Stimulated activated CD4-positive, alpha-beta T cell treated with anti-CD3 and anti-CD28 coated beads, Interleukin-1b, Interleukin-23, amount 100 ng/mL, for 4 hours (primary cell): ENCODE data around the gene TRMT13.

Experiments used
- DNase-seq, 2 donors: peaks; one replicate each; pipeline ENCODE4 v3.0.0-alpha.2; 2020; ENCODE audit warnings: low read depth in 2 of 2

TRMT13 gene, protein sequence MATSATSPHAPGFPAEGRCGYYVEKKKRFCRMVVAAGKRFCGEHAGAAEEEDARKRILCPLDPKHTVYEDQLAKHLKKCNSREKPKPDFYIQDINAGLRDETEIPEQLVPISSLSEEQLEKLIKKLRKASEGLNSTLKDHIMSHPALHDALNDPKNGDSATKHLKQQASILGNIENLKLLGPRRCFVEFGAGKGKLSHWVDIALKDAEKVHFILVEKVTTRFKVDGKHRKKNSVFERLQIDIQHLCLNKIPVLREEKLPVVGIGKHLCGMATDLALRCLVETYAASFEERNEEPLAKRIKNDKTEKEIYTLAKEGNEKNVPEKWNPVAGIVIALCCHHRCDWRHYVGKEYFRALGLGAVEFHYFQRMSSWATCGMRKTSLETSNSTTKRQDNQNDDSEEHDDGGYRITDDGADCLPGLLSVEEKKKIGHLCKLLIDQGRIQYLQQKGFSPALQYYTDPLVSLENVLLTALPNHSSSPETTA

DNA sequence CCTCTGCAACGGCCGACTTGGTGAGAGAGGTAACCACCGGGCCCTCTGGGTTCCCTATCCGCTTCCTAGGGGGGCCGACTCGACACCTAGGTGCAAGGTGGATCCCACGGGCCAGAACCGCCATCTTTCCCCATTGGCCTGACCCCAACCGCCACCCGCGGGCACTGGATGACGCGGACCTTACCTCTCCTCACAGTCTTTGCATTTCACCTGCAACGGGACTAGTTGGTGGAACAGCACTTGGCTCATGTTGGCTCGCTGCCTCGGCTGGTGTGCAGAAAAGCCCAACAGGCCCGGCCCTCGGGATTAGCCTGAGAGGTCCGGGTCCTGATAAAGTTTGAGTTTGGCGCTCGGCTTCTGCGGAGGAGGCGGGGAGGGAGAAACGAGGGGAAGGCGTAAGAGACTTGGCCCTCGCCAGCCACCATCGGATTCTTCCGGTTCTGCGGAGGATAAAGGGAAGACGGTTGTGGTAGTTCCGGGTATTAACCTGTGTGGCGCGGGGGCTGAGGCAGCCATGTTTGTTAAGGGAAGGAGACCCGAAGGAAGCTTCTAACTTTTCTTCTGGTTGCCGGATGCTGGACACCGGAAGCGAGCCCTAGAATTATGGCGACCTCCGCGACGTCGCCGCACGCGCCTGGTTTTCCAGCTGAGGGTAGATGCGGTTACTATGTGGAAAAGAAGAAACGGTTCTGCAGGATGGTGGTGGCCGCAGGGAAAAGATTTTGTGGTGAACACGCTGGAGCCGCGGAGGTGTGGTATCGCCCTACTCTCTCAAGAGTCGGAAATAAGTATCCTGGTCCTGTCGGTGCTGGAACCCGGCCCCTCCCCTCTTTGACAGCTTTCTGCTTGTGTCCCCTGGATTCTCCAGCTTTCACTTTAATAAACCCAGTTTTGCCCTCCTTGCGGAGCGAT, at the start of gene TRMT13, which contains the start of gene SASS6:
TSS of gene TRMT13 (plus strand) at position 598 of the 912 bp plus-strand sequence. CDS start at position 604, 6 bp downstream.
TSS of gene SASS6 (minus strand) at position 365 of the 912 bp plus-strand sequence. CDS start at position 249, 116 bp downstream.
- peak; percentile 81 to 88 for DNase-seq

DNA sequence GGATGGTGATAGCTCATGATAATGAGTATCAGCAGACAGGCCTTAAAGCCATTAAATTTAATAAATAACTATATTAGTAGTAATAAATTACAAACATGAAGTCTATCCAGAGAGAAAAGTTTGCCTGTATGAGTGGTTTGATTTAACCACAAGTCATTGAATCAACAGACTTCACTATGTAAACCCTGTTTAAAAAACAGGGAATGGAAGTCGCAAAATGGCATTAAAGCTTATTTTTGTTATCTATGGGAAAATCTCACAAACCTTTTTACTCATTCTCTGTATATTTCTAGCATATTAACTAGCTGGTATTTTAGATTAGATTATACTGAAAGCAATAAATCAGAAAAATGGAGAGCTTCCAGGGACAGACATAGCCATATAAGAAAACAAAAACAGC, 45.6 kb upstream of the TRMT13 start:
- no peak for DNase-seq

DNA sequence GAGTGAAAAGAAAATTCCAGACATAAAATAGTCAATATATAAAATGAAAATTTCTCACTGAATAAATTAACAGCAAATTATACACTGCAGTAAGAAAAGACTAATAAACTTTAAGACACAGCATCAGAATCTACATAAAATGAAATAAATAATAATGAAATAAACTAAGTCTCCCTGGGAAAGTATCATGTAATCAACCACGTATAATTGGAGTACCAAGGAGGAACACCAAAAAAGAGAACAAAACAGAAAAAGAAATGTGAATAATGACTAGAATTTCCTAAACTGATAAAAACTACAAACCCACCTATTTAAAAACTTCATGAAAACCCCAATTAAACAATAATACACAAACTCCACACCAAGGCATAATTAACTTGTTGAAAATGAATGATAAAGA, 43.9 kb upstream of the TRMT13 start:
- DNase-seq, result no peak

DNA sequence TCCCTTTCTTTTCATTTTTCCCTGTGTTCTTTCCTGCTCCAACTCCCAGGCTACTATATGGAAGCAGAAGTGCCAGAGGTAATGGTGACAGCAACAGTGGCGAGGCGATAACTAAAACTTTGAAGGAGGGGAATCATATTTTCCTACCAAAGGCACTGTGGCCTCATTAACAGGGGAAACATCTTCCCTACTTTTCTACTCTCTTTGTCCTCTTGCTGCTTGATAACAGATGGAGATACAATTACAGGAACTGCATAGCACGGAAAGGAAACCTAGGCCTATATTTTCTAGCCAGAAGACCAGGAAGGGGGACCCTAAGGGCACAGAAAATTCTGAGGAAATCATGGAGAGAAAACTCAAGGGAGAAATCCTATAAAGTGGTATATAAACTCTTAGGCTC, 42.5 kb upstream of the TRMT13 start:
- DNase-seq, result no peak

DNA sequence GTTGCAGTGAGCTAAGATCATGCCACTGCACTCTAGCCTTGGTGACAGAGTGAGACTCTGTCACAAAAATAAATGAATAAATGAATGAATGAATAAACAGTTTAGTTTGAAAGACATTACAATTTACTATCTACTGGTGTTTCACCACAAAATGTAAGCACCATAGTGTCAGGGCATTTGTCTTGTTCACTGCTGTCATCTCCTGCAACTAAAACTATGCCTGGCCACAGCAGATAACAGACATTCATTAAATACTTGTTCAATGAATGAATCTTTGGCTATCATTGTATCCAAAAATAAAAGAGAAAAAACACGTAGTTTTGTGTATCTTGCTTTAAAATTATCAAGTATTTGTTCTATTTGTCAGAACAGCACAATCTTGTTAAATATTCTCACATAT, 32.8 kb upstream of the TRMT13 start:
- DNase-seq, result no peak

DNA sequence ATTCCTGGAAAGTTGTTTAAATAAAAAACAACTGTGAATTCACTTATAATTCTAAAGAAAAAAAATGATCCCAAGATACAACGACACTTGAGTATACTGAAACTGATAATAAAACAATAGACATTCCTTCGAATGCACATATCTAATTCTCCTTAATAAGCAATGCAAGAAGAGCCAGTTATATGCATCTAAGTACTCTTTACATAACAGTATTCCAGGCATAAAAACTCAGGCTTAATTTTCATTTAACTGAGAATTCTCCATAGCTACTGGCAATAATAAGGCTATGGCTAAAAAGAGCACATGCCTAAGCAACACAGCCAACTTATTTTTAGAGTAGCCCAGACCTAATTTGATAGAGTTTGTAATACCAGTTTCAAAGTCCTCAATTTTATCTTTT, 31.4 kb upstream of the TRMT13 start:
- DNase-seq, result no peak

DNA sequence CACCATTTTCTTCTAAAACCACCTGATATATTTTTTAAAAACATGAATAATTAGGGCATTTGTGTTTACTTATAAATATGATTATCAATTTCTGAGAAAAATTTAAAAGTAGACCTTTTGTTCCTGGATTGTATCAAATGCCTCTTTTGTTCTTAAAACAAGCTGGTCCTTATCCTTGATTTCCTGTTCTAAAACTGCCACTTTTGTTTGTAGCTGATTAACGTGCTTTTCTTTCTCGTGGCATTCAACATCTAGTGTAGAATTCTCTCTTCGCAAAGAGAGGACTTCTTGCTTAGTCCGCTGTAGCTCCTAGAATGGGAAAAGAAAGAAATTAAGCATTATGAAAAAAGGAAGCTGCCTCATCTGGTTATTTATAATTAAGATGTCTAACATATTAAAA, 25.3 kb upstream of the TRMT13 start:
- no peak for DNase-seq

DNA sequence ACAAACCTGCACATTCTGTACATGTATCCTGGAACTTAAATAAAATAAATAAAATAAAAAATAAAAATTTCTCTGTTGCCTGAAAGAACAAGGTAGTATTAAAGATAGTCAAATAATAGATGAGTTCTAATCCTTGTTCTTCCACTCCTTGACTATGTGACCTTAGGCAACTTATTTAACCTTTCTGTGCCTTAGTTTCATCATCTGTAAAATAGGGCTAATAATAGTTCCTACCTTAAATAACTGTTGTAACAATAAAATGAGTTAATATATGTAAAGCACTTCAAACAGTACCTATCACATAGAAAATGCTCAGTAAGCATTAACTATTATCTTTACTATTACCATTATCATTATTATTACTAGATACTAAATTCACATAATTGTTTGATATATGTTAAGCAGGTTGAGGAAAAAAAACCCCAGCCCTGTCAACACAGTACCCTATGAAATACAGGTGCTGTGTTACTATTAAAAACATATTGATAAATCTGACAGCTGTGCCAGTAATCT, 23.4 kb upstream of the TRMT13 start:
- DNase-seq, result no peak

DNA sequence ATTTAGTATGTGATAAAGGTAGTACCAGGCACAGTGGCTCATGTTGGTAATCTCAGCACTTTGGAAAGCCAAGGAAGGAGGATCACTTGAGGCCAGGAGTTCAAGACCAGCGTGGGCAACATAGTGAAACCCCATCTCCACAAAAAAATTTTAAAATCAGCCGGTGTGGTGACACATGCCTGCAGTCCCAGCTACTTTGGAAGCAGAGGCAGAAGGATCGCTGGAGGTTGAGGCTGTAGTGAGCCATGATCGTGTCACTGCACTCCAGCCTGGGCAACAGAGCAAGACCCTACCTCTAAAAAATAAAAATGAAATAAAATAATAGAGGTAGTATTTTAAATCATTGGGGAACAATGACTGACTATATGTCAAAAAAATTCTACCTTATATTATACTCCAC, 17.4 kb upstream of the TRMT13 start:
- no peak for DNase-seq

DNA sequence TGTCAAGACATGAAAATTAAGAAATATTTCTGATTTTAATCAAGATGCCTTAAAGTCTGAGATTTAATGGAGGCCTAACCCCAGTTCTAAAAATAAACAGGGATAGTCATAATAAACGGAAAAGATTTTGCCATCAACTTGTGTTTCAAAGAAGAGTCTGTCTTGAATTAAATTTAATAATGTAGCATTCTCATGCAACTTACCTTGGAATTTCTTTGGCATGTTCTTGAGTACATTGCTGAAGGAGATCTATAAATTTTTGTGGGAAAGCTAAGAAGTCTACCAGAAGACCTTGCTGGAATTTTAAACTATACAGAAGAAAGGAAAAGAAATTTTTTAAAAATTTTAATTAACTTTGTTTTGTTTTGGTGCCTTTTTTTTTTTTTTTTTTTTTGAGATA, 10.8 kb upstream of the TRMT13 start:
- no peak for DNase-seq

DNA sequence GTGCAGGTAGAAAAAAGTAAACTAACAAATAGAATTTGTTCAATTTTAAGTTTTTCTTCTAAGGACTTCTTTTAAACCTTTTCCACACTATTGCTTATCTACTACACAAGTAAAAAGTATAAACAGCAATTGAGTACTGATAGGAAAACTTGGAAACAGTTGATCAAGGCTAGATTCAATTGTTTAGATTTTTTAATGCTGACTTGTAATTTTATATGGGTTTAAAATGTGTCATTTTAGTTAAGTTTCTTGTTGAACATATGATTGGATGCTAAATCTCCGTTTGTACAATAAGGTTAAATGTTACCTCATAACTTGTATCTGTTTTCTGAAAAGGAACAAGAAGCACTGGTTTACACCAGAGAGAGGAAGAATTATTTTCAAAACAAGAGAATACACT, 5.7 kb upstream of the TRMT13 start:
- DNase-seq, result no peak

DNA sequence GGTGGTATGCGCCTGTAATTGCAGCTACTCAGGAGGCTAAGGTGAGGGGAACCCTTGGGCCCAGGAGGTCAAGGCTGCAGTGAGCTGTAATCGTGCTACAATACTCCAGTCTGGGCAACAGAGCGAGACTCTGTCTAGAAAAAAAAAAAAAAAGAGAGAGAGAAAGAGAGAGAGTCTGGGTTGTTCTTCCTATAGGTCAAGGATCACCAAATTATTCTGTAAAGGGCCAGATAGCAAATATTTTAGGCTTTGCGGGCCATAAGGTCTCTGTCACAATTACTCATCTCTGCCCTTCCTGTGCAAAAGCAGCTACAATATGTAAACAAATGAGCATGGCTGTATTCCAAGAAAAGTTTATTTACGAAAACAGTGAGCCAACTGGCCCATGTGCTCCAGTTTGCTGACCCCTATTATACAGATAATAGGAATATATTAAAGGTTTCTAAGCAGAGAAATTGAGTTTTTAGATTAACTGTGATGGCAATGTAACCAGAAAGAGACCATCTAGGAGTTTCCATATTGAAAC, 2.3 kb upstream of the TRMT13 start:
- DNase-seq, result no peak

DNA sequence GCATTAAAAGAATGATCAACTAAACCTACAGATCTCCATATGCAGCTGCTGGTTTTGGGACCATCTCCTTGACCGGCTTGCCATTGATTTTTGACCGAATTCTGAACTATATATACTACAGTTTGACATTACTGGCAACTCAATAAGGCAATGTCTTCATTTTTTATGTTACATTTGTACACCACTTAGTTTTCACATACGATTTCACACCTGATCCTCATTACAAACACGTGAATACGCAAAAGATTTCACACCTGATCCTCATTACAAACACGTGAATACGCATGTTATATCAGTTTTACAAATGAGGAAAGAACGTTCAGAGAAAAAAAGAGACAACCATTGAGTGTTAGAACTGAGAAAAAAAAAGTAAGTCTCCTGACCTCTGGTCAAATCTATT, 1.3 kb upstream of the TRMT13 start:
- no peak for DNase-seq

DNA sequence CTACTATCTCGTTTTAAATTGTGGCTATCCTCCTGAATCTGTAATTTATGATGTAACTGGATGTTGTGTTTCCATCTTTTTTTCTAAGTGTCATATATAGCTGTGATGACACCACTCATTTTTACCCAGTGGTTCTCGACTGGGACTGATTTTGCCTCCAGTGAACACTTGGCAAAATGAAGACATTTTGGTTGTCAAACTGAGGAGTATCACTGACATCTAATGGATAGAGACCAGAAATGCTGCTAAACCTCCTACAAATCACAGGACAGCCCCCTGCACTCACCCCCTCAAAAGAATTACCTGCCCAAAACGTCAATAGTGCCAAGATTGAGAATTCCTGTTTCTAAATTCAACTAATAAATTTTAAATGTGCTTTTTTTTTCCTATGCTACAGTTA, 1.9 kb downstream of the TRMT13 start:
- no peak for DNase-seq

DNA sequence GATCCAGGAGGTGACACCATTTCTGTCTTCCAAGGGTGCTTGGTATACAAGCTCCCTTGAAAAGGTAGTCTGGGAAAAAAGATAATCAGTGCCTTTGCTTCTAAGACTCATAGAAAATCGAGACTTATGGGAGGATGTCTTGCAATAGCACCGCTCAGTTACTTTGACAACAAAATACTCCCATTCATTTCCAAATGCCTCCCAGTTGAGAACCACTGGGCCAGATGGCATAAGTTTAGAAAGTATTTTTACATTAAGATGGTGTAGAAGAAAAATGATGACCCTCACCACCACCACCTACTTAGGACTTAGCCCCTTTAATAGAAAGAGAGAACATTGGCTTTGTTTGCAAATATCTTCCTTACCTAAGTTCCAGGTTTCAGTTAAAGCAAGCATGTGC, 4.6 kb downstream of the TRMT13 start:
- DNase-seq, result no peak

DNA sequence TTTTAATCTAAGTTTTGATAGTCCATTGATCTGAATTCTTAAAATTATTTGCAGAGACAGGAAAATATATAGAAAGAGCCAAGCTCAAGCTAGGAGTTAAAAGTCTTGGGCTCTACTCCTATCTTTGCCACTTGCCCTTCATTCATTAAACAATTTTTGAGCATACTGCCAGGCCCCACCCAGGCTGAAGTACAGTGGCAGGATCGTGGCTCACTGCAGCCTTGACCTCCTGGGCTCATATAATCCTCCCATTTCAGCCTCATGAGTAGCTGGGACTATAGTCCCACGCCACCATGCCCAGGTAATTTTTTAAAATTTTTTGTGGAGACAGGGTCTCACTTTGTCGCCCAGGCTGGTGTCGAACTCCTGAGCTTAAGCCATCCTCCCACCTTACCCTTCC, 8.2 kb downstream of the TRMT13 start:
- no peak for DNase-seq

DNA sequence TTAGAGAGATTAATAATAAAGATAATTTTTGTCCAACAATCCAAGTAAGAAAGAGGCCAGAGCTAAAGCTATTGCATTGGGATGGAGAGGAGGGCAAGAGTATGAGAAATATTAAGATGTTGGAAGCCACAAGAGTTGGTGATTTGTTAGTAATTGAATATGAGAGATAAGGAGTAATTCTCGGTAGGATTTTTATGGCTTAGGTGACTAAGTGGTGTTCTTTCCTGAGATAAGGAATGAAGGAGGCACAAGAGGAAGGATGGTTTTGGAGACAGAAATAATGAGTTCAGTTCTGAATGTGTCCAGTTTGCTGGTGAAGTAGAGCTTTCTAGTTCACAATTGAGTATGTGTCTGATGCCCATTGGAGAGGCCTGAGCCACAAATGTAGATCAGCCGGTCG, 9.4 kb downstream of the TRMT13 start:
- no peak for DNase-seq

DNA sequence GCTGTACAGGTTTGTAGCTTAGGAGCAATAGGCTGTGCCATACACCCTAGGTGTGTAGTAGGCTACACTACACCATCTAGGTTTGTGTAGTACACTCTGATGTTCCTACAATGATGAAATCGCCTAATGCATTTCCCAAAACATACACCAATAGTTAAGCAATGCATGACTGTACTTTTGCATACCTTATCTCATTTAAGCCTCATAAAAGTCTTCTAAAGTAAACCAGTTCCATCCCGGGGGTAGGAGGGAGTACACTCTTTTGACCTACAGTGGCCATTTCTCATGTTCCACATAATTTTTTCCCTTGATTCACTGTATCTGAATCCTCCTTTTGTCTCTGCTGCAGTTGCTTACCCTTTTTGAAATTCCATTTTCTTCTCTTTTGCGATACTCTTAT, 12.2 kb downstream of the TRMT13 start:
- no peak for DNase-seq

DNA sequence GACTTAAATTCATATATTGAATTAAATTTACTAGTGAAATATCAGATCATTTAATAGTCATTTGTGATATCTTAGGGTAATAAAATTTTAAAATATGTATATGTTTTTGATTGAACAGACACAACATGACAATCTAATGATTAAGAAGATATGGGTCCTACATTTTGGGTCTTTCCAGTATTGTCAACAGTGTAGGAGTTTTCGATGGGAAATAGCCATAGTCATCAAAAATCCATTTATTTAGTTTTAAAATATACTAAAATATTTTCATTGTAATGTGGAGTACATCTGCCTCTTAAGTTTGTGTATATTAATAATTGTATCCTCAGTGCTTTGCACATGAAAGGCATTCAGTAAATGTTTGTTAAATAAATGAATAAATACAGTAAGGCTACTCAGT, 14.0 kb downstream of the TRMT13 start:
- no peak for DNase-seq

DNA sequence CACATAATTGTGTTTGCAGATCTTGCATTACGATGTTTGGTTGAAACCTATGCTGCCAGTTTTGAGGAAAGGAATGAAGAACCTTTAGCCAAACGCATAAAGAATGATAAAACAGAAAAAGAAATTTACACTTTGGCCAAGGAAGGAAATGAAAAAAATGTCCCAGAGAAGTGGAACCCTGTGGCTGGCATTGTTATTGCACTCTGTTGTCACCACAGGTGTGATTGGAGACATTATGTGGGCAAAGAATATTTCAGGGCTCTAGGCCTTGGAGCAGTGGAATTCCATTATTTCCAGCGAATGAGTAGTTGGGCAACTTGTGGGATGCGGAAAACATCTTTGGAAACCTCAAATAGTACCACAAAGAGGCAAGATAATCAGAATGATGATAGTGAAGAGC, 14.9 kb downstream of the TRMT13 start:
- DNase-seq, result no peak

DNA sequence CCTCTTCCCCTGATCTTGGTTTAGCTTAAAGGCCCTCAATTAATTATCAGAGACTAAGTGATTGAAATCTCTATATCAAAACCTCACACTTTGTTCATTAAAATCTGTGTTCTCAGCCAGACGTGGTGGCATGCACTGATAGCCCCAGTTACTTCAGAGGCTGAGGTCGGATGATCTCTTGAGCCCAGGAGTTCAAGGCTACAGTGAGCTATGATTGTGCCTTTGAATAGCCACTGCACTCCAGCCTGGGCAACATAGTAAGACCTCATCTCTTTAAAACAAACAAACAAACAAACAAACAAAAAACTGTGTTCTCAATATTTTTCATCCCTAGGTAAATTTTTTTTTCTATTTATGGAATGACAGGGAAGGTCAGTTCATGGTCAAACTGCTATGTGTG, 18.7 kb downstream of the TRMT13 start:
- DNase-seq, result no peak

DNA sequence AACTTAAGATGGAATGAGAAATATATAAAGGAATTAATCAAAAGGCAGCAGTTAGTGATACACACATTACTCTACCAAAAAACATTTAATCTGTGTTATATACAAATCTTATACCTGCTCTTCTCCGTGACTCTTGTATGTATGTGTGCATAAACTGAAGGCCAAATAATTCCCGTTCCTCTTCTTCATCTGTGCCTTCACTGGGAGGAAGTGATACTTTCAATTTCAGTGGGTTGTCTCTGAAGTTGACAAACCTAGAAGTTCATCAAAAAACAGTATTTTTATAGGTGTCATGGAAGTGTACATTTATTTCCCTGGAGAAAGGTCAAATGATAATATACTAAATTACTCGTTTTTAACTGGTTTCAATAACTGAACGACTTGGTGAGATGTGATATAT, 19.3 kb downstream of the TRMT13 start:
- no peak for DNase-seq
